Embryonic facial prominence (tissue), 1 donor: ENCODE data around the gene MARCO.

Source experiments
- DNase-seq: peaks from one replicate; pipeline ENCODE4 v3.0.0-alpha.2; 2016; ENCODE audit errors: extremely low spot score

MARCO gene

GRCh38 chr2:118942031-118942430, at the start of gene MARCO:
TSS of gene MARCO (plus strand) at chr2:118942194. CDS start at chr2:118942301, 107 bp downstream.
- no peak for DNase-seq

GRCh38 chr2:118893100-118893499, 48.9 kb upstream of the MARCO start:
- no peak for DNase-seq

- no peak for DNase-seq
Observed at GRCh38 chr2:118902266-118903028, 39.5 kb upstream of the MARCO start.

- DNase-seq = no peak
Observed at GRCh38 chr2:118903029-118903351, 39.0 kb upstream of the MARCO start.

- no peak for DNase-seq
Observed at GRCh38 chr2:118903551-118904479, 38.2 kb upstream of the MARCO start.

GRCh38 chr2:118905206-118905605, 36.8 kb upstream of the MARCO start:
- DNase-seq = no peak

GRCh38 chr2:118906186-118906585, 35.8 kb upstream of the MARCO start:
- DNase-seq = no peak

GRCh38 chr2:118907759-118908158, 34.2 kb upstream of the MARCO start:
- DNase-seq = no peak

GRCh38 chr2:118909191-118909590, 32.8 kb upstream of the MARCO start:
- DNase-seq = no peak

- no peak for DNase-seq
Observed at GRCh38 chr2:118911166-118911856, 30.7 kb upstream of the MARCO start.

GRCh38 chr2:118911936-118912335, 30.1 kb upstream of the MARCO start:
- no peak for DNase-seq

GRCh38 chr2:118913131-118913802, 28.7 kb upstream of the MARCO start:
- DNase-seq = no peak

- DNase-seq = no peak
Observed at GRCh38 chr2:118913803-118914645, 28.0 kb upstream of the MARCO start.

- DNase-seq = no peak
Observed at GRCh38 chr2:118914721-118915453, 27.1 kb upstream of the MARCO start.

- DNase-seq = no peak
Observed at GRCh38 chr2:118918017-118918416, 24.0 kb upstream of the MARCO start.

- DNase-seq = no peak
Observed at GRCh38 chr2:118921646-118922045, 20.3 kb upstream of the MARCO start.

- DNase-seq = no peak
Observed at GRCh38 chr2:118922254-118922653, 19.7 kb upstream of the MARCO start.

- no peak for DNase-seq
Observed at GRCh38 chr2:118923371-118923770, 18.6 kb upstream of the MARCO start.

GRCh38 chr2:118925476-118925875, 16.5 kb upstream of the MARCO start:
- no peak for DNase-seq

GRCh38 chr2:118925981-118926380, 16.0 kb upstream of the MARCO start:
- DNase-seq = no peak
